ENCODE data around the gene ZCWPW2.

Gene ZCWPW2

DNA sequence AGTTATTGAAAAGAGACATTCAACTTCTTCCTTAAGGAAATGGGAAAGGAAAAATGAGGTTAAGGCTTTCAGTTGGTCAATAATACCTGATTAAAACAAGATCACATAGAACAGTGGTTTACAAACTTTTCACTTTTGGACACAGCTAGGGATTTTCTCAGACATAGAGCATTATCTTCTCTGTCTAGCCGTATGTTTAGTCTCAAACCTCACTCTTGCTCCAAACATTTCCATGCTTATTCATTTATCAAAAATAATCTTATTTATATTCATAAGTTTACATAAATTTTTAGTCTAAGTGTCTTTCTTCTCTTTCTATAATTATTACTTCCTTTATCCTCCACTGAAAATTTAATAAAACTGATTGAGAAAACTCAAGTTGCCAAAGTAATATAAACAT, 114.3 kb downstream of the ZCWPW2 start:
- TF ChIP-seq, protein P1, sequence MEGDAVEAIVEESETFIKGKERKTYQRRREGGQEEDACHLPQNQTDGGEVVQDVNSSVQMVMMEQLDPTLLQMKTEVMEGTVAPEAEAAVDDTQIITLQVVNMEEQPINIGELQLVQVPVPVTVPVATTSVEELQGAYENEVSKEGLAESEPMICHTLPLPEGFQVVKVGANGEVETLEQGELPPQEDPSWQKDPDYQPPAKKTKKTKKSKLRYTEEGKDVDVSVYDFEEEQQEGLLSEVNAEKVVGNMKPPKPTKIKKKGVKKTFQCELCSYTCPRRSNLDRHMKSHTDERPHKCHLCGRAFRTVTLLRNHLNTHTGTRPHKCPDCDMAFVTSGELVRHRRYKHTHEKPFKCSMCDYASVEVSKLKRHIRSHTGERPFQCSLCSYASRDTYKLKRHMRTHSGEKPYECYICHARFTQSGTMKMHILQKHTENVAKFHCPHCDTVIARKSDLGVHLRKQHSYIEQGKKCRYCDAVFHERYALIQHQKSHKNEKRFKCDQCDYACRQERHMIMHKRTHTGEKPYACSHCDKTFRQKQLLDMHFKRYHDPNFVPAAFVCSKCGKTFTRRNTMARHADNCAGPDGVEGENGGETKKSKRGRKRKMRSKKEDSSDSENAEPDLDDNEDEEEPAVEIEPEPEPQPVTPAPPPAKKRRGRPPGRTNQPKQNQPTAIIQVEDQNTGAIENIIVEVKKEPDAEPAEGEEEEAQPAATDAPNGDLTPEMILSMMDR (conservative IDR thresholded peaks at IDR 0.05; ENCODE audit: low read depth, low read length): no peak
- no peak for DNase-seq (ENCODE audit: low read depth)
- no peak overlapping the region for H3K4me3 ChIP-seq (ENCODE audit: low read depth, low read length)

- TF ChIP-seq, protein P1 (conservative IDR thresholded peaks at IDR 0.05; ENCODE audit: low read depth, low read length): no peak
- no peak for DNase-seq (ENCODE audit: low read depth)
- H3K4me3 ChIP-seq (ENCODE audit: low read depth, low read length): no peak overlapping the region
Measured at GRCh38 chr3:28467414-28467813, 118.9 kb downstream of the ZCWPW2 start.

GRCh38 chr3:28476194-28476593, 127.7 kb downstream of the ZCWPW2 start:
- peak; percentile 76 for DNase-seq (ENCODE audit: low read depth)
- no peak overlapping the region for H3K4me3 ChIP-seq (ENCODE audit: low read depth, low read length)
- TF ChIP-seq, protein P1 (conservative IDR thresholded peaks at IDR 0.05; ENCODE audit: low read depth, low read length): peak; percentile 66

- DNase-seq (ENCODE audit: low read depth): no peak
- TF ChIP-seq, protein P1 (conservative IDR thresholded peaks at IDR 0.05; ENCODE audit: low read depth, low read length): no peak
- H3K4me3 ChIP-seq (ENCODE audit: low read depth, low read length): no peak overlapping the region
Measured at GRCh38 chr3:28476764-28477163, 128.2 kb downstream of the ZCWPW2 start.

- no peak overlapping the region for H3K4me3 ChIP-seq (ENCODE audit: low read depth, low read length)
- DNase-seq (ENCODE audit: low read depth): no peak
- TF ChIP-seq, protein P1 (conservative IDR thresholded peaks at IDR 0.05; ENCODE audit: low read depth, low read length): no peak
Measured at GRCh38 chr3:28485164-28485563, 136.6 kb downstream of the ZCWPW2 start.

DNA sequence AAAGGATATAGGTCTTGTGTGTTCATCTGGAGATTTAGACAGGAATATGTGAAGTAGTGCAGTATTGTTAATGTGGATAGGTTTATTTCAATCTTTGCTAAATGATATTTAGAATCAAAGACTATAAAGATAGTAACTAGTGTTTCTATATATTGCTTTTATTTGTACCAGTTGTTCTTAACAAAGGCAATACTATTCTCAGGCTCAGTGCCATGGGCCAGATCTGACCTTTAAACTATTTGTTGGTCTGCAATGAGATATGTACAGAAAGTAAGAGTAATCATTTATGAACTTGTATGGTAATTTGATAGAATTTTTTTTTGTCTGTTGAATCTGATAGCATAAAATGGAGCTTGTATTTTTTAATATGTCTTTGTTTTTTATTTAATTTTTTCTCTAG, 146.8 kb downstream of the ZCWPW2 start:
- no peak for DNase-seq (ENCODE audit: low read depth)
- H3K4me3 ChIP-seq (ENCODE audit: low read depth, low read length): no peak overlapping the region
- TF ChIP-seq, protein P1 (conservative IDR thresholded peaks at IDR 0.05; ENCODE audit: low read depth, low read length): no peak

DNA sequence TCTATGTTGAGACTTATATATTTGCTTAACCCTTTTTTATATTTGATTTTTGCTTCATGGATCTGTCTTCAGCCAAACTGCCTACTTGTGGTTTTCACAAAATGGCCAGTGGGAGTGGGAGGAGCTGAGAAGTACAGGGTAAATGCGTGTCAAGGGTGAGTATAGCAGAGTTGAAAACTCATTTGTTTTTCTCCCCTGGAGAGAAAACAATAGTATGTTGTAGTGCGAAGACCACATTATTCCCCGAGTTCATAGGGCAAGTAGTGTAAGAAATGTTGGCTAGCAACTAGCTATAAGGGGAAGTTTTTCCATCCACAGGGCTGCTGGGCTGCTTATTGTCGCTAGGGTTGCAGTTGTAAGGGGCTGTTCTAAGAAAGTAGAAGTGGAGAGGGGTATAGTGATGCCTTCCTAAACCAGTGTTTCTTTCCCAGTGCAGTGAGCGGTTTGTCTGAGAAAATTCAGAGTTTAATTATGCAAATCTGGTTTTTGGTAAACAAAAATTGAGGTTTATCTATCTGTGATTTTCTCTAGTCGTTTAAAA, 153.9 kb downstream of the ZCWPW2 start:
- TF ChIP-seq, protein P1 (conservative IDR thresholded peaks at IDR 0.05; ENCODE audit: low read depth, low read length): no peak
- DNase-seq (ENCODE audit: low read depth): no peak
- H3K4me3 ChIP-seq (ENCODE audit: low read depth, low read length): no peak overlapping the region

All from choroid plexus epithelial cell (primary cell).